NCI-H187 (cell line): ENCODE results near the gene TREM2.
"Not testable (repeated sequence)": the region's sequence is repeated elsewhere in the genome, so short reads cannot be mapped to it uniquely, and the experiment has no call there.

Experiments
- DNase-seq, 2 experiments: peaks; one replicate each; lab custom pipeline; 2025; lab: John Stamatoyannopoulos, UW

The TREM2 gene

GRCh38 chr6:41162687-41163418 is at the start of gene TREM2:
Gene TREM2, minus strand, starts transcription at chr6:41163116. Its CDS starts 34 bp downstream, at chr6:41163082.
- DNase-seq = no peak

GRCh38 chr6:41209547-41210320 is 46.8 kb upstream of the TREM2 start:
- DNase-seq = no peak

DNA sequence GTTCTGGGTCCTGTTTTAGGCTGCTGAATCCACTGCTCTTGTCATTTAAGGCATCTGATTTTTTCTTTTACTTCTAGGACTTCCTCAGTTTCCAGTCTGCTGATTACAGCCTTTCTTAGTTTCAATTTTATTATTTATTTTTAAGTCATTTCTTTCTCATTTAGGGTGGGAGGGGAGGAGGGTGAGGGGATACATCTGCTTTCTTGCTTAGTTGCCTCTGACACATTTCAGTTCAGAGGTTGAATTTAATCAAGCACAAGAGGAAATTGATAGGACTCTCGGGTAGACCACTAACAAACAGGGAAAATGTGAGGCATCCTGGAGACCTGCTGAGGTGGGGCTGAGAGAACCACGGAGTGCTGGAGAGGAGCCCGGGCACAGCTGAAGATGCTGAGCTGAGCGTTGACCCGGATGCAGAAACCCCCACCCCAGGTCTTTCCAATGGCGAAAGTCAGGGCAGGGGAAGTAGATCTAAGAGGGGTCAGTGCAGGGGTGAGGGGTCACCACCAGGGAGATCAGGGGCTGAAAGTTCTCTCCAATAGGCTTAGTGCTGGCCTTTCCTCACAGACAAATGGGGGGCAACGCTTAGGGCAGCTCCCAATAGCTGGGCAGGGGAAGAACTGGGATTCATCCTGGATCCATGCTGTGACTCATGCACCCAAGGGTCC is 45.7 kb upstream of the TREM2 start:
- no peak for DNase-seq

- DNase-seq = no peak
These were observed 41.2 kb upstream of the TREM2 start for GRCh38 chr6:41204156-41204555.

GRCh38 chr6:41201764-41202173 is 38.9 kb upstream of the TREM2 start:
- no peak for DNase-seq

DNA sequence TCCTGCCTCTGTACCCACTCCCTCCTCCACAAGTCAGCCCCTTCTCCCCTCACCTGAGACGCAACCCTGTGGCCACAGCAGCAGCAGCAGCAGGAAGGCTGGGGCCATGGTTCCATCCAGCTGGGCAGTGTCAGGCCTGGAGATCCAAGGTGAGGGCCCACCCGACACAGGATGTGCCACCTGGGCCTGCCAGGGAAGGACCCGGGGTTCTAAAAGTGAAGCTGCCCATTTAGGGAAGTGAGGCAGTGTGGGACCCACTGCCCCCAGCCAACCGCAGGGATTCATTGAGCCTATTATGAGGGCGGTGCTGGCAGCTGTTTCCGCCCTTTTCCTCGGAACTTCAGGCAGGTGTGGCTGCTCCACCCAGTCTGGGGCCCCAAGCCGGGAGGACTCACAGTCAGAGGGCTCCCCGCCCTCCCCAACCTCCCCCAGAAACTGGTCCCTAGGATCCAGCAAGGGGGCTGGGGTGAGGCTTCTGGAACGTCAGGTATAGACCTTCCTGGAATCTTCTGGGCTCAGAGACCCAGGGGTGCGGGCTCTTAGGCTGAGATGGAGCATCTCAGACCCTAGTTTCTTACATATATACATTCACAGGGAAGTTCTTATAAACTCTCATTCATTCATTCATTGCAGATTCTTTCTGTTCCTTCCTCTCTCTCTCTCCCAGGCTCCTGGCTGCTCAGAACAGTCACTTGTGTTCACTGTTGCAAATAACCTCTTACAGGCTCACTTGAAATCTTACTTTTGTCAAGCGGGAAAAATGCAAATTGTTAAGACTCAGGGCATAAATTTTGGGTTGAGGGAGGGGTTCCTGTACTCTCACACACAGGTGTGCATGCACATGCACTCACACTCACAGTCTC is 38.2 kb upstream of the TREM2 start, which contains the start of gene TREML2:
TSS of gene TREML2 (minus strand) at position 249 of the 863 bp plus-strand sequence. CDS start at position 108, 141 bp downstream.
- DNase-seq = no peak

- no peak for DNase-seq
These were observed 37.5 kb upstream of the TREM2 start for GRCh38 chr6:41200296-41200900.

- no peak for DNase-seq
These were observed 36.8 kb upstream of the TREM2 start for GRCh38 chr6:41199552-41200246.

DNA sequence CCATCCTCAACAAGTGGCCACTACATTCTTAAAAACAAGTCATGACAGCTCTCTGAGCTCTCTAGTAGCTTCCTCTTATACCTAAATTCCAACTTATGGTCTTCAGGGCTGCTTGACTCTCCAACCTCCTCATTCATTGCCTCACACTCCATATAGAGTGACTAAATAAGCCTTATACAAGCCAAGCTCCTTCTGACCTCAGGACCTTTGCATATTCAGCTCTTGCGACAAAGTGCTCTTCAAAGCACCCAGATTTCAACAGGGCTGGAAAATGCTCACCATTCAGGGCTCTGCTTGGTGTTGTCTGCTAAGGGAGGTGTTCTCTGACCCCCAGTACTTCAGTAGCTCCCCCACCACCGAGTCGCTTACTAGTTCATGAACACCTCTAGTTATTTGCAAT is 34.3 kb upstream of the TREM2 start:
- no peak for DNase-seq

DNA sequence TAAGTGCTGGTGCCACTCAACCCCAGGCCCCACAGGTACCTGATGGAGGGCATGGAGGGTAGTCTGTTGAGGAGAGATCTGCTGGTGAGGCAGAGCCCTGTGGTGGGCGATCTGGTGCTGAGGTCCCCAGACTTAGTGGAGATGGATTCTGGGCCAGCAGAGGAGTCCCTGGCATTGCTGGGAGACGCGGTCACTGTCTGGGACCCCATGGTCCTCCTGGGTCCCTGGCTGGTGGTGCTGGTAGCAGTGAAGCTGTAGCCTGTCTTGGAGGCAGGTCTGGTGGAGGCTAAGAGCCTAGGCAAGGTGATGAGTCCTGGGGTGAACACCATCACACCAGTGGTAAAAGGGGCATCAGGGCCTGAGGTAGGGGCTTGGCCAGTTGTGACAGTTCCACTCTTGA is 31.5 kb upstream of the TREM2 start:
- DNase-seq = no peak

GRCh38 chr6:41193884-41194283 is 31.0 kb upstream of the TREM2 start:
- DNase-seq = no peak

DNA sequence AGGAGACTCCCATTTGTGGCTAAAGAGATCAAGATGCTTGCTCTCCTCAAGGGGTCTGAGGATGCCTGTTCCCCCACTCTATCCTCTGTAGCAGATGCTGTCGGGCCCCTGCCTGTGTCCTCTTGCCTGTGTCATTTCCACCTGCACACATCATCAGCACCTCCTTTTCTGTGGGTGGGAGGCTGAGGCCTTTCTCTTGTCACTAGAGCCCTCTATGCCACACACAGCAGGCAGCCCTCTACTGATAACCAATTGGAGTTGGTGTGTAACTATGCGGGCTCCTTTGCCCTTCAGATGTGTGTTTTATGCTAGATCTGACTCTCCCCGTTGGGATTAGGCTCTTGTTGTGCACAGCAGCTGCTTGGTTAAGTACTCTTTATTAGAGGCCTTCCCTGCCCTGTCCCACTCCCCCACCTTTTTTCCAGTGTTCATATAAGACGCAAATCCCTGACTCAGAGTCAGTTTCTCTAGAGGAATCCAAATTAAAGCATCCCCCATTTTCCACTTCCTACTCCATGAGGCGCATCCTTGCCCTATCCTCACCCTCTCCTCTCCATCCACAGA is 30.3 kb upstream of the TREM2 start:
- DNase-seq = no peak

DNA sequence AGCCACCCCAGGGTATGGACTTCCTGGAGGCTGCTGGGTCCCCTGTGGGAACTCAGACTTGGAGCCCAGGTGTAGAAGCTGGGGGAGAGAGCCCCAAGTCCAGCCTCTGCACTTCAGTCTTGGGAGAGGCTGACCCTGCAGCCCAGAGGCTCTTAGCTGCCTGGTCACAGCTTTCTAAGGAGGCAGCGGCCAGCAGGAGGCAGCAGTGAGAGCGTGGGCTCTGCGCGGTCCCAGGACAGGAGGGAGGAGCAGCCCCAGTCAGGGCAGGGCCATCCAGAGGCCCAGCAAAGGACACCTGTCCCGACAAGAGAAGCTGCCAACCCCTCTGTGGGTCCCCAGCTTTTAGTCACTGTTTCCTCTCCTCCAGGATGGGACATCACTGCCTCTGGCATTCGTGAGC is 28.7 kb upstream of the TREM2 start:
- DNase-seq = no peak

- no peak for DNase-seq
These were observed 27.9 kb upstream of the TREM2 start for GRCh38 chr6:41190791-41191190.

DNA sequence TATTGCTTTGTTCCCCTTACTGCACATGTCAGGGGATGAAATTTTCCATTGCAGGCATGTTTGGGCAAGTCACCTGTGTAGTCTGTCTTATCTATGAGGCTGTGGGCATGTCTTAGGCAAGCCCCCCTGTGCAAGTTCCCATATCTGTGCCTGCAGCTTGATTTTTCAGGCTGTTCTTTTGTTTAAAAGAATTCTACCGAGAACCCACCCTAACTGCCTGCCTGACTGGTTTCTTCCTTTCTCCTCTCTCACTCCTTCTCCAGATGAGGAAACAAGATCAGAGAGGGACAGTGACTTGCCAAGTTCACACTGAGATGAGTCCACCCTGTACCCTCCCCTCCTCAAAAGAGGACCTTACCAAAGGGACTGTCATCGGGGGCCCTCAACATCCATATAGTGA is 27.1 kb upstream of the TREM2 start:
- no peak for DNase-seq

DNA sequence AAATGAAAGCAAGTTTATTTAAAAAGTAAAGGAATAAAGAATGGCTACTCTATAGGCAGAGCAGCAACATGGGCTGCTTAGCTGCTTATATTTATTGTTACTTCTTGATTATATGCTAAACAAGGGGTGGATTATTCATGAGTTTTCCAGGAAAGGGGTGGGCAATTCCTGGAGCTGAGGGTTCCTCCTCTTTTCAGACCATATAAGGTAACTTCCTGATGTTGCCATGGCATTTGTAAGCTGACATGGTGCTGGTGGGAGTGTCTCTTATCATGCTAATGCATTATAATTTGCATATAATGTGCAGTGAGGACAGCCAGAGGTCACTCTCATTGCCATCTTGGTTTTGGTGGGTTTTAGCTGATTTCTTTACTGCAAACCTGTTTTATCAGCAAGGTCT is 26.1 kb upstream of the TREM2 start:
- DNase-seq = not testable (repeated sequence)

- DNase-seq = no peak
These were observed 25.3 kb upstream of the TREM2 start for GRCh38 chr6:41187924-41188886.

- no peak for DNase-seq
These were observed 23.2 kb upstream of the TREM2 start for GRCh38 chr6:41186031-41186562.

- DNase-seq = no peak
These were observed 21.8 kb upstream of the TREM2 start for GRCh38 chr6:41184761-41185160.
